Medulla oblongata (tissue), 1 donor: ENCODE measurements around the gene EIF3L.
"Not testable (repeated sequence)": the region's sequence is repeated elsewhere in the genome, so short reads cannot be mapped to it uniquely, and the experiment has no call there.

Experiments
- DNase-seq: peaks from one replicate; pipeline ENCODE4 v3.0.0-alpha.2; 2015; ENCODE audit errors: extremely low spot score

Gene EIF3L

DNA sequence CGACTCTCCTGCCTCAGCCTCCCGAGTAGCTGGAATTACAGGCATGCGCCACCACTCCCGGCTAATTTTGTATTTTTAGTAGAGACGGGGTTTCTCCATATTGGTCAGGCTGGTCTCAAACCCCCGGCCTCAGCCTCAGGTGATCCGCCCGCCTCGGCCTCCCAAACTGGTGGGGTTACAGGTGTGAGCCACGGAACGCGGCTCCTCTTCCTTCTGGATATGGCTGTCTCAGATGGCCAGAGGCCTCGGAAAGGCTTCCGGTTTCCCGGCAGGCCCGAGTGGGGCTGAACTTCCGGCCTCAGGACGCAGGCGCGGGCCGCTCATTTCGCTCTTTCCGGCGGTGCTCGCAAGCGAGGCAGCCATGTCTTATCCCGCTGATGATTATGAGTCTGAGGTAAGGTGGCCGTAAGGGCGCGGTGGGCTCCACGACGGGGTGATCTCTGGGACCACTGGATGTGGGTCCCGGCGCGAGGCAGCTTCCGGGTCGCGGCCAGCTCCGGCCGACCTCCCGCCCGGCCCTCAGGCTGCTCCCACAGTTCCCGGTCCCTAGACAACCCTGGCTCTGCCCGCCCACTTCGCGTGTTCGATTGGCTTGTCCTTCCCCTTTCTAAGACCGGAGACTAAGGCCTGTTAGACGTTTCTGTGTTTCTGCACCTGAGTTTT is at the start of gene EIF3L:
Gene EIF3L, plus strand, starts transcription at position 331 of the 663 bp plus-strand sequence. Its CDS starts 31 bp downstream, at position 362.
- peak; percentile 93 for DNase-seq

DNA sequence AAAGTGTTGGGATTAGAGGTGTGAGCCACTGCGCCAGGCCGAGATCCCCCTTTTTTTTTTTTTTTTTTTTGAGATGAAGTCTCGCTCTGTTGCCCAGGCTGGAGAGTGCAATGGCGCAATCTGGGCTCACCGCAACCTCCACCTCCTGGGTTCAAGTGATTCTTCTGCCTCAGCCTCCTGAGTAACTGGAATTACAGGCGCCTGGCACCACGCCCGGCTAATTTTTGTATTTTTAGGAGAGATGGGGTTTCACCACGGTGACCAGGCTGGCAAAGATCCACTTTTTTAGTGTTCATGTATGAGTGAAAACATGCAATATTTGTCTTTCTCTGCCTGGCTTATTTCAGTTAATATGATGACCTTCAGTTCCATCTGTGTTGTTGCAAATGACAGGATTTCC is 49.2 kb upstream of the EIF3L start:
- not testable (repeated sequence) for DNase-seq

DNA sequence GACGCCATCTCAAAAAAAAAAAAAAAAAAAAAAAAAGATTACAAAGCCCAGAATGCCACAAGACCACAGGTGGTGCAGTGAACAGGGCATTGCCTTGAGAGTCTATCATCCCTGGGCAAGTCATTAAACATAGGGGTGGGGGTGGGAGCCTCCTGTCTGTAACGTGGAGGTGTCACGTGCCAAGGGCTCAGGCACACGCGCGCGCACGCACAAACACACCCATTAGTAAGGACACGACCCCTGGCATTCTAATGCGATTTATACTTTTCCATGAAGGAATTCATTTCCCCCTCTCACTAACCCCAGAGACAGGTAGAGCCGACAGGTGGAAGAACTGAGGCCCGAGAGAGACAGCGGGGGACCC is 47.3 kb upstream of the EIF3L start:
- no peak for DNase-seq

DNA sequence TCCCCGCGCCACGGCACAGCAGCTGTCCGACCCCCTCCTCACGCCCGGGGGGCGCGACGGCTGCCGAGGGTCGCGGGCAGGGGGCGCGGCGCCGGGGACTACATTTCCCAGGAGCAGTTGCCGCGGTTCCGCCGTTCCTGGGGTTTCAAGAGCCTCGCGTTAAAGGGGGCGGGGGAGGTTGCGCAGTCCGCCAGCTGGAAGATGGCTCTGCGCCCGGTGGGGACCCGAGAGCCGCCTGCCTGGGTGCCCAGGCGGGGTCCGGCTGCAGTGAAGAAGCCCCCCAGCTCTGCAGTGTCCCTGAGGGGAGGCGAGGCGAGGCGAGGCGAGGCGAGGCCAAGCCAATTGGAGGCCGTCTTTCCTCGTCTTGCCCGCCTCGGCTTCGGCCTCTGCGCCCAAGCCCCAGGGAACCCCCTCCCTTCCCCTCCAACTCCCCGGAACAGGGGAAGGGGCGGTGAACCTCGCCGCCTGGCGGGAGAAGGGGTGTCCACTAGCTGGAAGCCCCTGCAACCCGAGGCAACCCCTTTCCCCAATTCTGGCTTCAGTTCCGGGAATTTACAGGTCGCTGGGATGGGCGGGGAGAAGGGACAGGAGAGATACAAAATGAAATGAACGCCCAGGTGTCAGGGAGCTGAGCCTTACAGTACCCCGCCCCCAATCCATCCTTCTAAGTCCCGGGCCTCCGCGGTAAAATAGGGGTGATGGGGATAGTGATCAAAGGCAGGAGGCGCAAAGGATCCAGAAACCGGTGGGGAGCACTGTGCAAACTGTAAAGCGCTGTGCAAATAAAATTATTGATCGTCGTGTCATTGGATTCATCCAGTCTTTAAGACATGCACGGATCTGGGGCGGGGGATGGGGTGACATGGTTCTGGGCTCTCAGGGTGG is 46.7 kb upstream of the EIF3L start:
- DNase-seq, result peak; percentile 58

DNA sequence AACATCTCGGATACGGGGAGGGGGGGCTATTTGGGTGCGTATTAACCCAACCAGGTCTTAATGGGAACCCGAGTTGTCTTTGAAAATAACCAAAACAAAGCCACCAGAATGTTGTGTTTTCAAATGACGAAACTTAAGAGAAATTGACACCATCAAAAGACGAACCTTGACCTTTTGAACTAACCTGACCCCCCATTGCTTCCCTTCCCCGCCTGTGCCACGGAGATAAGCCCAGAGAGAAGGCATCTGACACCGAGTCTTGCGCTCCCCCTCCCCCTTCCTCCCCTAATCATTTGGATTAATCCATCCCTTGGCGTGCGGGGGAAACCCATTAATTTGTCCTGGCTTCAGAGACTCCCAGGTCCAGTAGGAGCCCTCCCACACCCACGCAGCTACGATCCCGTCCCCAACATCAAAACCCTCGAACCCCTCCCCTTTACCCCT is 46.0 kb upstream of the EIF3L start:
- peak; percentile 6 for DNase-seq

DNA sequence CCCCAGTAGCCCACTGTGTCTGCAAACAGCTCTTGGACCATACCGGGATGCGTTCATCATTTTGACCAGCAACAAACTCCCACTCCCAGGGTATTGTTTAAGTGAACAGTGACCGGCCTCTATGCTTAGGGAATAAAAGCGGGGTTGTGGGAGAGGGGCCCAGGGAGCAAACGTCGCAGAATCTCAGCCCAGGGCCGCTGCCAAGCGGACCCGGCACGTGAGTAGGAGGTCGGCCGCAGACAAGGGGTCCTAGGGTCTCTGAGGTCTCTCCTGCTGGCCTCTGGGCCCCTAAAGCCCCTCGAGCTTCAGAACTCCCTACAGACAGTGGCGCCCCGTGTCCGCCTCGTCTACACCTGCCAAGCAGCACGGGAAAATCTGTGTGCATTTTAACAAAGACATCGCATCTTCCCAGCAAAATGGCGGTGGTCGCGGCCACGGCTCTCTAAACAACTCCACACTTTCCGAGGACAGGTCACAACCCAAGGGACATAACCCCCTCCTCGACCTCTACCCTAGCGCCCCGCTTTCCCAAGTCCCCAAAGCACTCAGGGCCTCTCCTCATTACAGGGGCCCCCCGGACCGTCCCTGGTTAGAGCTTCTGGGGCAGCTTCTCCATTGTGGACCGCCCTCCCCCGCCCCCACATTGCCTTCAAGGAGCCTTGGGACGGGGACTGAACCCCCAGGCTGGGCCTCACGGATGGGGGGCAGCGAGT is 45.4 kb upstream of the EIF3L start:
- peak; percentile 11 for DNase-seq

DNA sequence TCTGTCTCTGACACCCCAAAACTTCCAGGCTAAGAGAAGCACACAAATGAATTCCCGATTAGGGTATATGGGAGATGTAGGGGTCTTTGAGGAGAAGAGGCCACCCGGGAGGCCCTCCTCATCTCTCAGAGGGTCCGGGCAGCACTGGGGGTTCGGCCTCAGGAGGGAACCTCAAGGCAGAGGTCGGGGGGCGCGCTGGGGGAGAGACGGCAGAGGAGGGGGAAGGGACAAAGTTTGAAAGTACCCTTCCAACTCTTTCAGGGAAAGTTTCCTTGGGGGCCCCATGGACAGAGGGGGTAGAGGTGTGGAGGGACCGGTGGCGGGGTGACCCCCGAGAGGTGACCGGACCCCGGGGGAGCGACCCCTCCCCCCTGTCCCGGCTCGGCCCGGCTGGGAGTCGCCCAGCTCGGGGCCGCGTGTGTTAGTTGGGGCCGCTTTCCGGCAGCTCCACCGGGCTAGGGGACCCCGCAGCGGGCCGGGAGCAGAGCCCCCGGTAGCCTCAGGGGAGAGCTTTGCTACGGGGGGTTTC is 44.8 kb upstream of the EIF3L start:
- DNase-seq, result no peak

DNA sequence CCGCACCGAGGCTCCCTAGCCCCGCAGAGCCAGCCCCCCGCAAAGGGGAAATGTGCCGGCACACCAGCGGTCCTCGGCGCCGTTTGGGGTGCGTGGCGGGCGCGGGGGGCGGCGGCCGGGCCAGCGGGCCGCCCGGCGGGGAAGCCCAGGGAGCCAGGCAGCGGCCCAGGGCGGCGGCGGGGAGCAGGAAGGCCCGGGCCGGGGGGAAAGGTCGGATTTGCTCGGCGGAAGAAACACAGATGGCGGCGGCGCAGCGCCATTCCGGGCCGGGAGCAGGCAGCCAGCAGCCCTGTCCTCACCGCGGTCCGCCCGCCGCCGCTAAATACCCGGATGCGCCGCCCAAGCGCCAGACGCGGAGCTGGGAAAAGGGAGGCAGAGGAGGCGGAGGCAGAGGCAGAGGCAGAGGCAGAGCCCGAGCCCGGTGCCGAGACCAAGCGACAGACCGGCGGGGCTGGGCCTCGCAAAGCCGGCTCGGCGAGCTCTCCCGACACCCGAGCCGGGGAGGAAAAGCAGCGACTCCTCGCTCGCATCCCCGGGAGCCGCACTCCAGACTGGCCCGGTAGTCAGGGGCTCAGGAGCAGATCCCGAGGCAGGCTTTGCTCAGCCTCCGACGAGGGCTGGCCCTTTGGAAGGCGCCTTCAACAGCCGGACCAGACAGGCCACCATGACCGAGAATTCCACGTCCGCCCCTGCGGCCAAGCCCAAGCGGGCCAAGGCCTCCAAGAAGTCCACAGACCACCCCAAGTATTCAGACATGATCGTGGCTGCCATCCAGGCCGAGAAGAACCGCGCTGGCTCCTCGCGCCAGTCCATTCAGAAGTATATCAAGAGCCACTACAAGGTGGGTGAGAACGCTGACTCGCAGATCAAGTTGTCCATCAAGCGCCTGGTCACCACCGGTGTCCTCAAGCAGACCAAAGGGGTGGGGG is 44.1 kb upstream of the EIF3L start:
- DNase-seq, result peak; percentile 77

DNA sequence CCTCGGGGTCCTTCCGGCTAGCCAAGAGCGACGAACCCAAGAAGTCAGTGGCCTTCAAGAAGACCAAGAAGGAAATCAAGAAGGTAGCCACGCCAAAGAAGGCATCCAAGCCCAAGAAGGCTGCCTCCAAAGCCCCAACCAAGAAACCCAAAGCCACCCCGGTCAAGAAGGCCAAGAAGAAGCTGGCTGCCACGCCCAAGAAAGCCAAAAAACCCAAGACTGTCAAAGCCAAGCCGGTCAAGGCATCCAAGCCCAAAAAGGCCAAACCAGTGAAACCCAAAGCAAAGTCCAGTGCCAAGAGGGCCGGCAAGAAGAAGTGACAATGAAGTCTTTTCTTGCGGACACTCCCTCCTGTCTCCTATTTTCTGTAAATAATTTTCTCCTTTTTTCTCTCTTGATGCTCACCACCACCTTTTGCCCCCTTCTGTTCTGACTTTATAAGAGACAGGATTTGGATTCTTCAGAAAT is 43.4 kb upstream of the EIF3L start:
- DNase-seq, result peak; percentile 11

DNA sequence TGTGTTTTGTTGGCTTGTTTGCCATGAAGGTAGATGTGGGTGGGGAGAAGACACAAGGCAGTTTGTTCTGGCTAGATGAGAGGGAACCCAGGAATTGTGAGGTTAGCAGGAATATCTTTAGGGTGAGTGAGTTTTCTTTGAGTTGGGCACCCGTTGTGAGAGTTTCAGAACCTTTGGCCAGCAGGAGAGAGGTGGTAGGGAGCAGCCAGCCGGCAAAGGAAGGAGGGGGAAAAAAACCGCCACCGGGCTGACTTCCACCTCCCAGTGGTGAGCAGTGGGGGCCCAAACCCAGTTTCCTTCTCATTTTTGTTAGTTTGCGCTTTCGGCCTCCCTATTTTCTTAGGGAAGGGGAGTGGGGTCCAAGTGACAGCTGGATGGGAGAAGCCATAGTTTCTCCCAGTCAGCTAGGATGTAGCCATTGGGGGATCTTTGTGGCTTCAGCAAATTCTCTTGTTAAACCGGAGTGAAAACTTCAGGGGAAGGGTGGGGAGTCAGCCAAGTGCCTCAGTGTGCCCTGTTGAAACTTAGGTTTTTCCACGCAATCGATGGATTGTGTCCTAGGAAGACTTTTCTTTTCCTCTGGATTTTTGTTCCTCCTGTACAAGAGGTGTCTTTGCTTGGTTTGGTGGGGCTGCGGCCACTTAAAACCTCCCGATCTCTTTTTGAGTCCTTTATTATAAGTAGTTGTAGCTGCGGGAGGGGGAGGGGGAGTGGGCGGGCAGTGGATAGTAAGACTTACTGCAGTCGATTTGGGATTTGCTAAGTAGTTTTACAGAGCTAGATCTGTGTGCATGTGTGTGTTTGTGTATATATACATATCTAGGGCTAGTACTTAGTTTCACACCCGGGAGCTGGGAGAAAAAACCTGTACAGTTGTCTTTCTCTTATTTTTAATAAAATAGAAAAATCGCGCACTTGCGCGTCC is 42.5 kb upstream of the EIF3L start:
- DNase-seq, result peak; percentile 43

DNA sequence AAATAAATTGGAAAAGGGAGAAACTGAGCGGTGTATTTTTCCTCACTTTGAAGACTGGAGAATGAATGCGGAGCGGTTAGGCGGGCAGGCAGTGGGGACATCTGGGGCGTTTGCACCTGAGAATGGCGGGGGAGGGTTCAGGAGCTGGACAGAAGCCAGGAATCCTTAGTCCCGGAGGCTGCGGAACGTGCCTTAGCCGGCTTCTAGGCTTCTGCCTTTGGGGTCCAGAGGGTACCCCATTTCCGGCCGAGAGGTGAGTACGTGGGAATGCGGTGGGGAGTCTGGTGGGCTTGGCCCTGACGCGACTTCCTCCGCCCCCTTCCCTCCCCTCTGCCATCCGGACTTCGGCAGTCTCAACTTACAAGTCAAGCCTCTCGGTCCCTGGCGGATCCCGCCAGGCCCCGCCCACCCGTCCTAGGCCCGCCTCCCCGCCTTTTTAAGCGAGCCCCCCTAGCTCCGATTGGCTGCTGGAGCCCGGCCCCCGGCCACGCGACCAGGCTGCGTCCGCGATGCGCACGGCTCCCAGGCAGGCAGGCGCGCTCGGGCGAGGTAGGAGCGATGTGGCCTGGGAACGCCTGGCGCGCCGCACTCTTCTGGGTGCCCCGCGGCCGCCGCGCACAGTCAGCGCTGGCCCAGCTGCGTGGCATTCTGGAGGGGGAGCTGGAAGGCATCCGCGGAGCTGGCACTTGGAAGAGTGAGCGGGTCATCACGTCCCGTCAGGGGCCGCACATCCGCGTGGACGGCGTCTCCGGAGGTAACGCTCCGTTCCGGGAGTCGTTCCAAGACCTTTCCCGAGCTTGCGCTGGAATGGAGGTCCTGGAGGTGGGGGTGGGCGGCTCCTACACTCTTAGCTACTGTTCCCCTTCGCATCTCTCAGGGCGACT is 41.6 kb upstream of the EIF3L start, which contains the start of gene GCAT:
Gene GCAT, plus strand, starts transcription at position 525 of the 884 bp plus-strand sequence. Its CDS starts 34 bp downstream, at position 559.
- peak; percentile 97 for DNase-seq

DNA sequence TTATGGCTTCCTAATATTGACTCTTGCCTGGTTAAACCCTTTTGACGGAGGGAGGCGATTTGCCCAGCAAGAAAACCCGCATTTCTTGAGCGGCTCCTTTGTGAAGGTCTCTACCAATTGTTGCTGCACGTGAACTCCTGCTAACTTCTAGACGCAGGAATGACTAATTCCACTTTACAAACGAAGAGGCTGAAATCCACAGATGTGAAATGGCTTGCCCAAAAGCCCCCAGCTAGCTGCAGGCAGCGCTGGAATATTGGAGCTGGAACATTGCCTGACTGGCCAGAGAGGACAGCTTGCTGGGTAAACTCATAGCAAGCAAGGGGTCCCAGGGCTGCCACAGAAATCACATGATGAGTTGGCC is 40.9 kb upstream of the EIF3L start:
- DNase-seq, result no peak

DNA sequence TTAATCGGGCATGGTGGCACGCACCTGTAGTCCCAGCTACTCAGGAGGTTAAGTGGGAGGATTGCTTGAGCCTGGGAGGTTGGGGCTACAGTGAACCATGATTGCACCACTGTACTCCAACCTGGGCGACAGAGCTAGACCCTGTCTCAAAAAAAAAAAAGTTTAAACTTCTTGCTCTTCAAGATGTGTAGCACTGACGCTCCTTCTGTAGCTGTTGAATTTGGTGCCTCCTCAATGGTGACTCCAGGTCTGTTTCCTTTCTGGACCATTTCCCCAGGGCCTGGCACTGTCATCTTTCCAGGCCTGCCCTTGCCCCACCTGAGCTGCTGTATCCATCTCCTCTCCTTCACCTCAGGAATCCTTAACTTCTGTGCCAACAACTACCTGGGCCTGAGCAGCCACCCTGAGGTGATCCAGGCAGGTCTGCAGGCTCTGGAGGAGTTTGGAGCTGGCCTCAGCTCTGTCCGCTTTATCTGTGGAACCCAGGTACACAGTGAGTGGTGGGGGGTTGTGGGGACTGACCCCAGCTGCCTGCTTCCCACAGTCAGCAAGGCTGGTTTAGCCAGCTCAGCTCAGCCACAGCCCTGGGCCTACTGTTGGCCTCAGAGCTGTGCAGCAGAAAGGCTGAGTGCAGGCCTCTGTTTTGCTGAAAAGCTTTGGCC is 39.4 kb upstream of the EIF3L start:
- no peak for DNase-seq

DNA sequence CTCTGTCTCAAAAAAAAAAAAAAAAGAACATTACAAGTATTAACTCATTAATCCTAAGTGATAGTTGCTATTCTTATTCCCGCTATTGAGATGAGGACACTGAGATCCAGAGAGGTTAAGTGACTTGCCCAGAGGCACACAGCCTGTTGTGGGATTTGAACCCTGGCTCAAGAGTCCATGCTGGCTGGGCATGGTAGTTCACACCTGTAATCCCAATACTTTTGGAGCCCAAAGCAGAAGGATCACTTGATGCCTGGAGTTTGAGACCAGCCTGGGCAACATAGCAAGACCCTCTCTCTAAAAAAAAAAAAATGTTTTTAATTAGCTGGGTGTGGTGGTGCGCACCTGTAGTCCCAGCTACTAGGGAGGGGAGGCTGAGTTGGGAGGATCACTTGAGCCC is 37.4 kb upstream of the EIF3L start:
- DNase-seq, result no peak

DNA sequence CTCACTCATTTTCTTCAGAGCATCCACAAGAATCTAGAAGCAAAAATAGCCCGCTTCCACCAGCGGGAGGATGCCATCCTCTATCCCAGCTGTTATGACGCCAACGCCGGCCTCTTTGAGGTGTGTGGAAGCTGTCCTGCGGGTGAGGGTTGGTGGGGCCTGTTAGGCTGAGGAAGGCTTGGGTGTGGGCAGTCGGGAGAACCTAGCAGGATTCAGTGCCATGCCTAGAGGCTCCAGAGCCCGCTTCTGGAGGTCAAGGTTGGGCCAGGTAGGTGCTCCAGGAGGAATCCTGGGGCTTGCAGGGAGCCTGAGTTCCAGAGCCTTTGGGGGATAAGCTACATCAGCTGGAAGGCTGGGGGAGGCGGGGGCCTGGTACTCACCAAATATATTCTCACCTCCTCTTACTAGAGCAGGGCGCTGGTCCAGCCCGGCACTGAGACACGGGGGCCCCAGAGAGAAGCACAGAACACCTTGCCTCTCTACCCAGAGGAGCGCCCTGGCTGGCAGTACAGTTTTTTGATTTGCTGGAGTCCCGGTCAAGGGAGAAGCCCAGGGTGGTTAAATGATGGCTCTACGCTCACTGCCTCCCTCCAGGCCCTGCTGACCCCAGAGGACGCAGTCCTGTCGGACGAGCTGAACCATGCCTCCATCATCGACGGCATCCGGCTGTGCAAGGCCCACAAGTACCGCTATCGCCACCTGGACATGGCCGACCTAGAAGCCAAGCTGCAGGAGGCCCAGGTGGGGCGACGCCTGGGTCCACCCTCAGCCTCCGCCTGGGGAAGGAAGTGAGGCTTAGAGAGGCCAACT is 36.1 kb upstream of the EIF3L start:
- no peak for DNase-seq

DNA sequence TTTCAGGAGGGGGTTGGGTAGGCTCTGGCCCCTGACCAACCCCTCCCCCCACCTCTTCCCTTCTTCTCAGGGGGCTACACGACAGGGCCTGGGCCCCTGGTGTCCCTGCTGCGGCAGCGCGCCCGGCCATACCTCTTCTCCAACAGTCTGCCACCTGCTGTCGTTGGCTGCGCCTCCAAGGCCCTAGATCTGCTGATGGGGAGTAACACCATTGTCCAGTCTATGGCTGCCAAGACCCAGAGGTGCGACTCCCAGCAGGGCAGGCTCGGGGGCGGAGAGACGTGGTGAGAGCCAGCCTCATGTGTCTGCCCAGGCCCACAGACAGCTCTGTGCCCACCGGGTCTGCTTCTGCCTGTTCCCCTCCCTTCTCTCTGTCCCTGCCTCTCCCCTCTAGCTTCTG is 33.6 kb upstream of the EIF3L start:
- no peak for DNase-seq

DNA sequence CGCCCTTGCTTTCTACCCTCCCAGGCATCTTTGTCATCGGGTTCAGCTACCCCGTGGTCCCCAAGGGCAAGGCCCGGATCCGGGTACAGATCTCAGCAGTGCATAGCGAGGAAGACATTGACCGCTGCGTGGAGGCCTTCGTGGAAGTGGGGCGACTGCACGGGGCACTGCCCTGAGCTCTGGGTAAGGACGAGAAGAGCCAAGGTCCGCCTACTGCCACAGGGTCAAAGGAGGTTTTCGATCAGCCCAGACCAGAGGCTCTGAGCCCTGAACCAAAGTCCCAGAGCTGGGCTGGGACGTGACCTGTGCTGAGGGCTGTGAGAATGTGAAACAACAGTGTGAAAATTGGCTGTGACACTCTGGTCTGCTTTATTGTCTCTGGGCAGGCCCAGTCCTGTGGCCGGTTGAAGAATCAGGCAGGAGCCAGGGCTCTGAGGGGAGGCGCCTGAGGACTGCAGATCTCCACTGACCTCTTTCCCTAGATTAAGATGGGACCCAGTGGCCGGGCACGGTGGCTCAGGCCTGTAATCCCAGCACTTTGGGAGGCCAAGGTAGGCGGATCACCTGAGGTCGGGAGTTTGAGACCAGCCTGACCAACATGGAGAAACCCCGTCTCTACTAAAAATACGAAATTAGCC is 32.6 kb upstream of the EIF3L start:
- DNase-seq, result no peak
